ENCODE data around the gene TMBIM6.
A peak's percentile ranks its signal among the peaks of the same experiment; 100 is the strongest.
"Not testable (repeated sequence)": the region's sequence is repeated elsewhere in the genome, so short reads cannot be mapped to it uniquely, and the experiment has no call there.

Gene TMBIM6, protein sequence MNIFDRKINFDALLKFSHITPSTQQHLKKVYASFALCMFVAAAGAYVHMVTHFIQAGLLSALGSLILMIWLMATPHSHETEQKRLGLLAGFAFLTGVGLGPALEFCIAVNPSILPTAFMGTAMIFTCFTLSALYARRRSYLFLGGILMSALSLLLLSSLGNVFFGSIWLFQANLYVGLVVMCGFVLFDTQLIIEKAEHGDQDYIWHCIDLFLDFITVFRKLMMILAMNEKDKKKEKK

DNA sequence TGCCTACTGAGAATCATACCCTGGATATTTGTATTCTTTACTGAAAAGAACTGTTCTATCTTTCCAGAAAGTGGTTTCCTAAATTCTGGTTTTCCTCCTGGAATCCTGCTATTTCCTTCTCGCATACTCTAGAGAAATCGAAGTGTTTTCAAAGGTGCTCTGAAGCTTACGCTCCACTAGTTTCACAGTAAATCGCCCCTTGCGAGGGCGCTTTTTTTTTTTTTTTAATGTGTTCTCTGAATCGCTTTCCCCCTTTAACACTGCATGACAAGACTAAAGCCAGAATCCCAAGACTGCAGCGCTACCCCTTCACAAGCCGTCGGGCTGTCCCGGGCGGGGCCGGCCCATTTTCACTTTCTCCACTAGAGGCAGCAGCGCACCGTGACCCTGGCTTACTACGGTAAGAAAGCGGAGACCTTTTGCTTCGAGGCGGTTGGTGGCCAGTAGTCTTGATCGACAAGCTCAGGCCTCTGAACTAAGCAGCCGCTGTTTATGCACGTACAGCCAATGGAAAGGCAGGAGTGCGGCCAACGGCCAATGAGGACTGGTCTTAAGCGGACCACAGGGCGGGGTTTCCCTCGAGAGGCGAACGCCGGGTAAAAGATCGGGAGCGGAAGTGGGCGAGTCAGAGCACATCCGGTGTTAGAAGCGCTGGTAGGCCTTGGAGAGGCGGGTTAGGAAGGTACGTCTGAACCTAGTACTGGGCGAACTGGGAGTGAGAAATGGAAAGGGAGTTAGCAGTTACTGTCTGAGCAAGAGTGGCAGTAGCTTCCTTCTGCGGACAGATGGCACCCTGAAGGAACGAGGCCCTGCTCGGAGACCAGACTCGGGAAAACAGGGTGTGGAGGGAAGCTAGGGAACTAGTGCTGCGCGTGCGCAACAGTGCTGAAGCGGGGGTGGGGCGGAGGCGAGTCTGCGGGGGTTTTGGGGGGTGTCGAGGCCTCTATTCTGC is at the start of gene TMBIM6:
Gene TMBIM6 (plus strand): TSS at position 628 of the 952 bp plus-strand sequence. CDS start 10,937 bp downstream, outside the sequence.
- peak; percentile 97 for DNase-seq (ENCODE audit: low spot score)

GRCh38 chr12:49692851-49693250 is 48.5 kb upstream of the TMBIM6 start:
- no peak for DNase-seq (ENCODE audit: low spot score)

- DNase-seq (ENCODE audit: low spot score) = no peak
Observed at GRCh38 chr12:49693931-49694444, 47.4 kb upstream of the TMBIM6 start.

- DNase-seq (ENCODE audit: low spot score) = no peak
Observed at GRCh38 chr12:49696723-49697122, 44.6 kb upstream of the TMBIM6 start.

GRCh38 chr12:49697808-49698207 is 43.5 kb upstream of the TMBIM6 start:
- DNase-seq (ENCODE audit: low spot score) = no peak

DNA sequence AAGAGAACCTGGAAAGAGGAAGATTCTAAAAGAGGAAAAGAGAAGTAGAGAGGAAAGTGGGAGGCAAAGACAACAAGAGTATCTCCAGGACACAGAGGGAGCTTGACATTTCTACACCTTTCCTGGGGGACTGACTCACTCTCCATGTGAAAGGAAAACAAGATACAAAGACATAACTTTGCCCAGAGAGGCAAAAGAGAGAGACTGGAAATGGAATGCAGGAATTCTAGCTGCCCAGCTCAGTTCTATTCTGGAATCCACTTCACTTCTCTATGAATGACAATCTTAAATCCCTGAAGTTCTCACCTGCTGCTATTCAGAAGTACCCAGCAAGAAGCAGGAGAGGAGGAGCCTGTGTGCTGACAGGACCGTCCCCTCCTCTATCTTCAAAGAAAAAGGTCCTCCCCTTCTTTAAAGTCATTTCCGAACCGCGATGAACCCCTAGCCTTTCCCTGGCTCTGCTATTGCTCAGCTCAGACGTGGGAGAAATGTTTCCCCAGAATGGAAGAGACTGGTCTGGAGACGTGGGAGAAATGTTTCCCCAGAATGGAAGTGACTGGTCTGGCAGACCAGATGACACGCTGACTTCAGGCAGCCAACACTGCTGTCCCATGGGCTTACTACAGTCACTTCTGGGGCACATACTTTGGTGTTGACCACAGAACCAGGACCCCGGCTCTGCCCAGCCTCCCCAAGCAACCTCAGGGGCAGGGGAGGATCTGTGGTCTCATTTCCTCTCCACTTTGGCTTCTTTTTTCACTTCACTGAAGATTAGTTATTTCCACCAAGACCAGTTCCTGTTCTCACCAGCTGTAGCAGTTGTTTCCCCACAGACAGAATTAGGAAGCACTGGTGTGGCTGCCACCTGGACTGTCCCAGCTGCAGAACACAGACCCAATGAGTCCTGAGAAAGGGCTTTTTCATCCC is 42.5 kb upstream of the TMBIM6 start:
- peak; percentile 54 for DNase-seq (ENCODE audit: low spot score)

- no peak for DNase-seq (ENCODE audit: low spot score)
Observed at GRCh38 chr12:49702009-49702408, 39.3 kb upstream of the TMBIM6 start.

- no peak for DNase-seq (ENCODE audit: low spot score)
Observed at GRCh38 chr12:49702676-49703215, 38.6 kb upstream of the TMBIM6 start.

DNA sequence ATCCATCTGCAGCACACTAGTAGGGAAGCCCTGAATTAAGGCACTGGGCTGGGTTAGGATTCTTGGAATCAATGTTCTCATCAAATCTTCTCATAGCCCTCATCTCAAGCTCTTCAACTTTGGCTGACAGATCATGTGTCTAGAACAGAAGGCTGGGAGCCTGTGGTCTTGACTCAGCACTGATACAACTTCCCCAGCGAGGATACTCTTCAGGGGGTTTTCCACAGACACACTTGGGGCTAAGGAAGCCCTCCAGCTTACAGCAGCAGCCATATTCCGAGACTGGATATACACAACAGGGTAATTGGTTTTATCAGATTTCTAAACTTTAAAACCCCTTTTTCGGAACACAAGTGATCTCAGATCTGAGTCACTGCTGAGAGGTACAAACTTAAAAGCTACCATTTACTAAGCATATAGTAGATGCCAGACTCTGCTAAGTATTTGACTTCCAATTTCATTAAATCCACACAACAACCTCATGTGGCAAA is 37.7 kb upstream of the TMBIM6 start:
- peak; percentile 42 for DNase-seq (ENCODE audit: low spot score)

DNA sequence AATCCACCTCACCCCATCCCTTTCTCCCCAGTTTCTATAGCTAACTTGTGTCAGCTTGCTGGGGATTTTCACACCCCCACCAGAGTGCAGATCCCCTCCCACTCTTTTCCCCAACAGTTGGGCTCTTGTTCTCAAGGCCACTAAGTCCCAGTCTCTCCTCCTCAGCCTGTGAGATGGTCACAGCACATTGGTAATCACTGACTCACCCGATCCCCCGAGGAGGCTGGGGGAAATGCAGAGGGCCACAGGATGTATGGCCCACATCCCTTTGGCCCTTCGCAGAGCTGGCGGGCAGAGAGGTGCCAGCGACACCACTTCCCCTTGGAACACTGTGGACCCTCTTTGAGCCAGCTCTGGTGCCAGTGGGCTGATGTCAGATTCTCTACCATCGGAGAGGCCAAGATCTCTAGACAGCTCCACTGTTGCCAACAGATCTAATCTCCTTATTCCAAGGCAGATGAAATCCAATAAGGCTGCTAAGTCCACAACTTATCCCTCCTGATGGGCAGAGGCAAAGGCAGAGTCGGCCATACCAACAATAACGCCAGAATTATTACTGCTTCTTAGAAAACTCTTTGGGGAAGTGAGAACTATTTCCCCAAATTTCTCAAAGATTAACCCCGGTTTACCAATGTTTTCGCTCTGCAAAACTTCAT is 35.8 kb upstream of the TMBIM6 start:
- DNase-seq (ENCODE audit: low spot score) = peak; percentile 67

DNA sequence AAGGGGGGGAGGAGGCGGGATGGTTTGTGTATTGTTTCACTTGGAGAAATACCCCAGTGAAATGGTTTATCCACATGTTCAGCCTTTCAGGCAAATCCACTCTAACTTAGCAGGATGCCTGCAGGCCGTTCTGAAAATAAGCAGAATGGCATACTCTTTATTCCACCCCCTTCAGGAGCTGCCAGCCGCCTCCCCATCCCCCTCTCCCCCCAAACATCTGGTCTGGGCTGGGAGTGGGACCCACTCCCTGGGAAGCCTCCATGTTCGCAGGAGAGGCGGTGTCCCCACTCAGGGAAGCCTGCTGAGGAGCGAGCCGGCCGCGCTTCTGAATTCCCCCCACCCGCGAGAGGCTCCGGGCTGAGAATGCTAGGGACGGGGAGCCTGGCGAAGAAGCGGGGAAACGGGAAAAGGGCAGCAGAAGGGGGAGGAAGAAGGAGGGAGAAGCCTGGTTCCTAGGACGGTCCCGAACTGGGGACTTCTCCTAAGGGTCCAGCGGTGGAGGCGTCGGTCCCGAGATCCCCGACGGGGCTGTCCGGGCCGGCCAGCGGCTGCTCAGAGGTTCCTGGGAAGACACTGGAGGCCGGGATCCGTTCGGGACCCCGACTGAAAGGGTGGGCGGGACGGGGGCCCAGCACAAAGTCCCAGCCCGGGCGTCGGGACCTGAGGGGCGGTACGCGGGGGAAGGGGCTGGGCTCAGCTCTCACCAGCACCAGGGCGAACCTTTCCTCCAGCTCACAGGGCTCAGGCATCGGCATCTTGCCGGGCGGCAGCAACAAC is 34.8 kb upstream of the TMBIM6 start:
- DNase-seq (ENCODE audit: low spot score) = peak; percentile 52

GRCh38 chr12:49707128-49707811 is 34.1 kb upstream of the TMBIM6 start, which contains the start of gene FMNL3:
TSS of gene FMNL3 (minus strand) at chr12:49707405. CDS start at chr12:49707180, 225 bp downstream.
- peak; percentile 100 for DNase-seq (ENCODE audit: low spot score)

DNA sequence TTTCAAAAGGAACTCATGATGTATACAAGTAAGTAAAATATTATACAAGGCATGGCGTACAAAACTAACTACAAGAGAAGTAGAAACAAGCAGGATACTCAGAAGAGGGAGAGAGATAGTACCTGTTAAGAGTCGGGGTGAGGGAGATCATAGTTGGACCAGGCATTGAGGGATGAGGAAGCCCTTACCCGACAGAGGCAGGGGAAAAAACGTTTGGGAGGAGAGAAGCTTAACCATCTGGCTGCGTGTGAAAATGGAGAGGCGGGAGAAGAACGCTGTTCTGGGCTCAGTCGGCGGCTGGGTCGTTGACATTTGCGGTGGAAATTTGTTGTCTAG is 33.6 kb upstream of the TMBIM6 start:
- no peak for DNase-seq (ENCODE audit: low spot score)

GRCh38 chr12:49708851-49709250 is 32.5 kb upstream of the TMBIM6 start:
- DNase-seq (ENCODE audit: low spot score) = no peak

DNA sequence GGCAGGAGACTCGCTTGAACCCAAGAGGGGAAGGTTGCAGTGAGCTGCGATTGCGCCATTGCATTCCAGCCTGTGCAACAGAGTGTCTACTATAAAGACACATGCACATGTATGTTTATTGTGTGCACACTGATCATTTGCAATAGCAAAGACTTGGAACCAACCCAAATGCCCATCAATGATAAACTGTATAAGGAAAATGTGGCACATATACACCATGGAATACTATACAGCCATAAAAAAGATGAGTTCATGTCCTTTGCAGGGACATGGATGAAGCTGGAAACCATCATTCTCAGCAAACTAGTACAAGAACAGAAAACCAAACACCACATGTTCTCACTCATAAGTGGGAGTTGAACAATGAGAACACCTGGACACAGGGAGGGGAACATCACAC is 27.4 kb upstream of the TMBIM6 start:
- DNase-seq (ENCODE audit: low spot score) = not testable (repeated sequence)

GRCh38 chr12:49716553-49716952 is 24.8 kb upstream of the TMBIM6 start:
- no peak for DNase-seq (ENCODE audit: low spot score)

- DNase-seq (ENCODE audit: low spot score) = not testable (repeated sequence)
Observed at GRCh38 chr12:49717800-49718199, 23.6 kb upstream of the TMBIM6 start.

DNA sequence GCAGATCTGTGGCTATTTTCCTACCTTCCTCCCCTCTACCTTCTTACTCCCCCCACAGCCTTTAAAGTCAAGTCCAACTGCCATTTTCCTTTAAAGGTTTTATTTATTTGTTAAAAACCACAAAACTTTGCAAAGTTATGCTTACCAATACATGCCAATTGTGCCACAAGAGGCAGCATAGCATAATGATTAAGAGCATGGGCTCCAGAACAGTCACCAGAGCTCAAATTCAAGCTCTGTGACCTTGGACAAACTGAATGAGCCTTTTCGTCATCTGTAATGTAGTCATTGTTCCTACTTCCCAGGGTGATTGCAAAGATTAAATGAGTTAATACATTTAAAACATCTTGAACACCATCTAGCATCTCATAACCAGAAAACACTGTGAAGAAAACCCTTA is 21.1 kb upstream of the TMBIM6 start:
- no peak for DNase-seq (ENCODE audit: low spot score)

DNA sequence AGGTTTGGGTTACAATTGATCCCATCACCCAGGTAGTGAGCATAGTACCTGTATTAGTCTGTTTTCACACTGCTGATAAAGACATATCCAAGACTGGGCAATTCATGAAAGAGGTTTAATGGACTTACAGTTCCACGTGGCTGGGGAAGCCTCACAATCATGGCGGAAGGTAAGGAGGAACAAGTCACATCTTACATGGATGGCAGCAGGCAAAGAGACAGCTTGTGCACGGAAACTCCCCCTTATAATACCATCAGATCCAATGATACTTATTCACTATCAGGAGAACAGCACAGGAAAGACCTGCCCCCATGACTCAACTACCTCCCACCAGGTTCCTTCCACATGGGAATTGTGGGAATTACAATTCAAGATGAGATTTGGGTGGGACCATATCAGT is 20.0 kb upstream of the TMBIM6 start:
- DNase-seq (ENCODE audit: low spot score) = not testable (repeated sequence)

All from GM03348 (cell line).